CMK (cell line): Measurements from ENCODE around the gene BNC2.

Source experiments
- DNase-seq: peaks from one replicate; pipeline ENCODE4 v3.0.0-alpha.2; 2010; ENCODE audit warnings: low read depth

The BNC2 gene

DNA sequence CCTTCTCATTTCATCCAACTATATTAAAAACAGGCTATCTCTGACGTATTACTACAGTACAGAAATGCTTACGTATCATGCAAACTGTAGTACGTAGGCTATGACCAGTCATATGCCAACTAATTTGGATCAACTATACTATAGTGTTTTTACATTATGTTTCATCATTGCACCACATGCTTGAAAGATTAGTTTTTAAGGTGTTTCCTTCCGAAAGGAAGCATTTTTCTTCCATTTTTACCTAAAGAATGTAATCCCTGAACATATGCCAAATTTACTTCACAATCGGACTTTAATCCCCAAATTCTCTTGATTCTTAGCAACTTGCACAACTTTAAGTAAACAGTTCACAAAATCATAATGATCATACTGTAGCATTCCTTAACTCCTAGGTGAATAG, 153.9 kb downstream of the BNC2 start:
- no peak for DNase-seq

DNA sequence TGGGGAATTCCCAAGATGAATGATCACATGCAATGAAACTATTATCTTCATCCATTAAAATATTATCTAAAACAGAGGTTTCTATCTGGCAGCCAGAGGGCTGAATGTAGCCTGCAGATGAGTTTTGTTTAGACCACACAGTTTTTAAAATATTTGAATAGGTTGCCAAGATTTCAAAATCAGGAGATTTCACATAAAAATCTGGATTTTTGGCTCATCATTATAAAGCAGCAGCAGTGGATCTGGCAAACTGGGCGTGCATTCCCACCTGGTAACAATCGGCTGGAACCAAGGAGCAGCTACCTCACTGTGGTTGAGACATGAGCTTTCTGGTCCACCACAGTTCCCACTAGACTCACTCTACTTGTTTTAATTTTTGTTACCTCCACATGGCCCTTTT, 155.1 kb downstream of the BNC2 start:
- no peak for DNase-seq

DNA sequence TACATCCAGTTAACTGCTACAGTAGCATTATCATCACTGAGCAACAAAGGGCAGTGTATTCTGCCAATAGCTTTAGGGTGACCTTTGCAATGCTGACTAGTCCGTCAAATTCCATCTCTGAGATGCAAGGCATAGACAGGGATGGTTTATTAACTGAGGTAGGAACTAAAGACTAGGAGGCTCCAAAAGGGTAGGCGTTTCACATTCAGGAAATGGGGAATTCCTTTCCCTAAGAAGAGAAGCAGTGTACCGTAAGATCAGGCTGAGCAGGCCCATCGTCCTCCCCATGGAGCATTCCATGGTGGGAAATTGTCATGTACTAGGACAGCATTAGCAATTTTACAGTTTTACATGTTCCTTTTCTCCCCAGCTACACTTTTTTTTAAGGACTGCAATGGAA, 157.7 kb downstream of the BNC2 start:
- no peak for DNase-seq

DNA sequence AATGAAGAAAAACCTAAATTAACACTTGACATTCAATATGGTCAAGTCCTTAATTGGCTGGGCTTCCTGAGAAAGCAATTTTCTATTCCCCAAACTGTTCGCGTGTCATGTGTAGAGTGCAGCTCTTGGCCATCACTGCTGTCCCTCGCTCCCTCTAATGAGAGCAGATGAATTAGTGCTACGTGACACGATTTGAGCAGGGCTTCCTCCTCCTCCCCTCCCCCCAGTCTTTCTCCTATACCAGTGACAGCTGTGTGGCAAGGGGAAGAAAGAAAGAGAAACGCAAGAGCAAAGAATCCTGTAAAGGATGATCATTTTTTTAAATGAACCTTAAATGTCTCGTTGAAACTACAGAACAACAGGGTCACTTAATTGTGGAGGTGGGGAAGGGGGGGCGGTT, 159.6 kb downstream of the BNC2 start:
- DNase-seq: no peak

DNA sequence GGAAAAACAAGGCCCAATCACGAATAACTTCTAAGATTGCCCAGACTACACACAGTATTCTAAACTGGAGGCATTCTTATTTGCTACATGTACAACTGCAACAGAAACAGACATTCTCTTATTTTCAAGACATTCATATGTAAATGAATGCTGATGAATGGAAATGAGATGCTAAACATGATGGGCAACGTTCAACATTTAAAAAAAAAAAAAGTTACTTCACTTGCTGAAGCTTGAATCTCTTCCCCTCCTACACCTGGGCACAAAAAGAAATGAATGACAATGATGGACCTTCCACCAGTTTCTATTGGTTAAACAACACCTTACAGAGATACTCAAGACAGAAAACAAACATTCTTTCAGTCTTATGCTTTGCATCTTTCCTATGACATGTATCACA, 160.5 kb downstream of the BNC2 start:
- DNase-seq: no peak

DNA sequence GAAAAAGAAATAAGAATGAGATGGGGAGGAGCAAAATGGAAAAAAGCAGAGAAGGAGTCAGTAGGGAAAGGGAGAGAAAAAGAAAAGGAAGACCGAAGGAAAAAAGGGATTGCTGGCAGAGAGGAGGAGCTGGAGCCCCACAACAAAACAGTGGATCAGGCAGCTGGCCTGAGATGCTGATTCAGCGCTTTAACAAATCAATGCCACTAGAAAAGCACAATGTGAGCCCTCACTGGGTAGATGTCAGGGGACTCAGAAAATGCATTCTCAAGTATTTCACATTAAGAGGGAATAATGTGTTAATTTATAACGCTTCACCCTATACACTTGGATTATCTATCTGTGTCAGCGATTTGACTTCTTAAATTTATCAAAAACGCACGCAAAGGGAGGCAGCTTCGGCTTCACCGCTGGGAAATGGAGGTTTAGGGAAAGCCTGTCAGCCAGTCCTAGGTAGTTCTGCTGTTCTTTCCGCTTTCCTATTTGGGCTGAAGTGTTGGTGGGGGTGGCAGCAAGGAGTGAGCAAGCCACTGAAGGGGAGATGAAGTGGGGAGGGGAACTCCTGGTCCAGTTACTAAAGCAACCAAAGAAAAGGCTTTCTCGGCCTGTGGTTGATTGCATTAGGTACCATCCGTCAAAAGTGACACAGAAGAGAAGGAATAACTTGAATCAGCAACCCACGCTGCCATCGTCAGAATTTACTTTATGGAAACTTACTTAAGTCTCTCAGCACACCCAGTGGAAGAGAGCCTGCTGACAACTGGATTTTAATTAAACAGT, 161.6 kb downstream of the BNC2 start:
- DNase-seq: no peak

DNA sequence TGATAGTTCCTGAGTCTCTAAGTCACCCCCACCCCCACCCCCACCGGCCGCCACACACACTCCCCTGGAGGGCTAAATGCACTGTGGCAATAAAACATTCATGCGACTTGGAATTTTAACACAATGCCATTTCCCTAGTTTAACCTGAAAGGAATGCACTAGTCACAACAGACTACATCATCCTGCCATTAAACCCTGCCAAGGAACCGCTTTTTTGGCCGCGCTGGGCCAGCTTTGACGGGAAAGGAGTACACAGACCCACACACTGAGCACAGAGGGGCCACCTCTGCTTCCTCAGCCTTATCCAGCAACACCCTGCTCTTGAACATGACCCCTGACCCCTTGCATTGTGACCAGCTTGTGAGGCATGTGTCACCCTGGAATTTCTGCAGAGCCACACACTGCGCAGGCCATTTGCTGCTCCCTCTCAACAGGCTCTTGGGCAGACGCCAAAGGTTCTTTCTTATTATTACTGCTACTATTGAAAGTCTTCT, 165.3 kb downstream of the BNC2 start:
- no peak for DNase-seq

DNA sequence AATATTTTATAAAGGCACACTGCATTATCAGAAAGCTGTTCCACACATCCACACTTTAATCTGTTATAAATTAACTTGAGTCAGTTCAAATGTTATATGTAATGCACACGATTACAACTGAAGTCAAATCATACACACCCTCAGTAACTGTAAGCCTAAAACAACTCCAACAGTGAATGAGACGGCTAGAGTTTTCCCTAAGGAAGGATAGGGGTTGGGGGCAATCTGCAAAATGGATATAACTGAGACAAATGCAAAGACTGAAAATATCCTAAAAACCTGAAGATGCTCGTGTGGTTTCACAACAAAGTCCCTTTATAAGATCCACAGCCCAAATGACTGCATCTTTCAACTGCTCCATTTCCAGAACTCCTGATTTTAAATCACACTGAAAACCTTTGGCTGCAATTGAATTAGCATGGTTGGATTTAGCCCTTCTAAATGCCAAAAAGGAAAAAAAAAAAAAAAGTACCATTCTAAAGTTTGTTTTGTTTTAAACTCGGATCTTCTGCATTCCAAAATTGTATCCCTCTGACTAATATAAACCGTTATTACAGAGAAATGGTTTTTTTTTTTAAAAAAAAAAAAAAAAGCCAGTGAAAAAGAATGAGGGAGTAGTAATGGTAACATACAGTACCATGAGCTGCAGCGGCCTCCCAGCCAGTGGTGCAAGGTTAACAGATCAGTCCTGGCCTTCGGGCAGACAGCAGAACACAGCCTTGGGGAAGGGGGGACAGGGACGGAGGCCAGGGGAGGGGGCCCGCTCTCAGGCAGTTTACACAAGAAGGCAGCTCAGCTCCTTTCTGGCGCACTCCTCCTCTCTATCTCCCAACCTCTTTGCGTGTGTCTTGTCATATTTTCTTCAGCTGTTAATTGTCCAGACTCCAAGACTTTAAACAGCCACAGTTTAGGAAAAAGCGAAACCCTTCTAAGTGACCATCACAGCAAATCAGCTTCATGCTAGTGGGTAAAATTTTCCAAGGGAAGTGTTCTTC, 166.1 kb downstream of the BNC2 start:
- no peak for DNase-seq

DNA sequence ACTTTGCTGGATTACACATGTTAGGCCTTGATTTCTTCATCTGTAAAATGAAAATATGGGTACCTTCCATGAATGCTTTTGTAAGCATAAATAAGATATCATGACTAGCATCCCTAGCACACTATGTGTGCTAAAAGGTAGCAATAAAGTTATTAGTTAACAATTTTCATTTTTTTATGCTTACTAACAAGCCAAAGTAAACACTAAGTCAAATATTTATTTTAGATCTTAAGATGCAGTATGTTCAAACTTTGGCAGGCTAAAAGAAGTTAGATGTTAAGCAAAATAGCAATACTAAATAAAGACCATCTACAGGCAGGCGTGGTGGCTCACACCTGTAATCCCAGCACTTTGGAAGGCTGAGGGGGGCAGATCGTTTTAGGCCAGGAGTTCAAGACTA, 169.1 kb downstream of the BNC2 start:
- DNase-seq: no peak

DNA sequence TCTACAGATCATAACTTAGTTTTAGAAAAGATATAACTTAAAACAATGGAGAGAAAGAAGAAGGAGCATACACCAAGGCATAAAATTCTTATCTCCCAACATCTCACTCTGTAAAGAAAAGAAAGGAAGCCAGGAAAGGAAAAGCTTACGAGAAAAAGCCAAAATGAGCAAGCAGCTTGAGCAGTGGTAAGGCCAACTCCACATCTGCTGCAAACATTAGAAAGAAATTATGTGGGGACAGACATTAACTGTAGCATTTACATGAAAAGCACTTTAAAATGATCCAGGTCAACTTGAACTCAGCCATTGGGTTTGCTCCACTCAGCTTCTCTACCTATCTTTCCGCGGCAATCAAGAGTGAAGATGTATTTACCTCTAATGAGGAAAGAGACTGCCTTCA, 176.9 kb downstream of the BNC2 start:
- DNase-seq: no peak

DNA sequence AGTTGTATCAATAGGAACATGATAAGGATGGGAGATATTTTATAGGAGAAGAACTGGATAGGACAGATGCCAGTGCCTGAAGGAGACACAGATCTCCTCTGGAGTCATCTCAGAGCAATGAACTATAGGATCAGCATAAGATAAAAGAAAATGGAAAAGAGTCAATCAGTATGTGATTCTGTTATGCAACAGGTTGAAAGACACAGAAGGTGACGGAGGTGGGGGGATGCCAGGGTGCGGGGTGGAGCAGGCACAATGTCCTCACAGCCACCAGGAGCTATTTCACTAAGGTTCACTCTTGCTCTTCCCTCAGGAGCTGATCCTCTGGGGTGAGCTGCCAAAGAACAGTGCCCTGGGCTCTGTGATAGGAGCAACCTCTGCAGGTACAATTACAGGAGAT, 179.8 kb downstream of the BNC2 start:
- DNase-seq: no peak

DNA sequence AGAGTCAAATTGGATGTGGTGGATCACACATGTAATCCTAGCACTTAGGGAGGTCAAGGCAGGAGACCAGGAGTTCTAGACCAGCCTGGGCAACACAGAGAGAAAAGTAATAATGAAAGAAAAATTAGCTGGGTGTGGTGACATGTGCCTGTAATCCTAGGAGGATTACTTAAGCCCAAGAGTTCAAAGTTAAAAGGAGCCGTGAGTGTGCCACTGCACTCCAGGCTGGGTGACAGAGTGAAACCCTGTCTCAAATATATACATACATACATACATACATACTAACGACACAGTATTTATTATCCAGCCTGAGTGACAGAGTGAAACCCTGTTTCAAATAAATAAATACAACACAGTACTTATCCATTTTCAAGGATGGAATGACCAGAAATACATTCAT, 180.3 kb downstream of the BNC2 start:
- no peak for DNase-seq

DNA sequence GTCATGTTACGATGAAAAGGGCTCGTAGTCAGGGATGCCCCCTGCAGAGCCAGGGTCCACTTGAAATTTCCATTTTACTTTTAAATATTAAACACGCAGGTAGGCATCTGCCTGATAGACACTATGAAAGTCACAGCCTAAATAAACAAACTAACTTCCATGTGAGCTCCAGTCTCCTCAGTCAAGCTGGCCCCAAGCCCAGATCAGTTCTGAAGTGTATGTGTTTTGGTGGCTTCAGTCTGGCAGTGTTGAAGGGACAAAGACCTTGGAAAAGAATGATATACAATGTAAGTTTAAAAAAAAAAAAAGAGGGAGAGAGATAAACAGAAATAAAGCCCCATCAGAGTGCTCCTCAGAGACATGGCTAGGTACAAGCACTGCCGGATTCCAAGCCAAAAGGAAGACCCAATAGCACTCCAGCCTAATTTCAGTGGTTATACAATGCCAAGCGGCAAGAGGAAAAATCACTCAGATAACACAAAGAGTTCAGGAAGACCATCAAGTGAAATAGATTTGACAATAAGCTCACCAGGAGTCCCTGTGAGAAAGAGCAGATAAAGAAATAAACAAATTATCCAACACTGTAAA, 181.0 kb downstream of the BNC2 start:
- DNase-seq: no peak

DNA sequence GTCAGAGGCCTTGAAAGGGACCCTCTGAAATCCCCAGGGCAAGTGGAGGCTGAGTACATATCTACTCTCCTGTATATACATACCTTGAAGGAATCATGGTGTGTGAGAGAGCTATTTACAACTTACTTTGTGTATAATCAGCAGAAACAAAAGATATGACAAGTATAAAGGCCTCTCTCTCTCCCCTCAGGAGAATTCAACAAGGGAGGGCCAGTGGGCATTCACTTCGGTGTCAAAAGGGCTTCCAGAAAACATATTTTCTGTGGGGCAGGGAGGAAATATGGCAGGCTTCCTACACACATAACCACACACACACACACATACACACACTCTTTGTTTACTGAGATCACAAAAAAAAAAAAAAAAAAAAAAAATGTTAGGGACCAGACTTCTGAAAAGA, 181.7 kb downstream of the BNC2 start:
- no peak for DNase-seq

DNA sequence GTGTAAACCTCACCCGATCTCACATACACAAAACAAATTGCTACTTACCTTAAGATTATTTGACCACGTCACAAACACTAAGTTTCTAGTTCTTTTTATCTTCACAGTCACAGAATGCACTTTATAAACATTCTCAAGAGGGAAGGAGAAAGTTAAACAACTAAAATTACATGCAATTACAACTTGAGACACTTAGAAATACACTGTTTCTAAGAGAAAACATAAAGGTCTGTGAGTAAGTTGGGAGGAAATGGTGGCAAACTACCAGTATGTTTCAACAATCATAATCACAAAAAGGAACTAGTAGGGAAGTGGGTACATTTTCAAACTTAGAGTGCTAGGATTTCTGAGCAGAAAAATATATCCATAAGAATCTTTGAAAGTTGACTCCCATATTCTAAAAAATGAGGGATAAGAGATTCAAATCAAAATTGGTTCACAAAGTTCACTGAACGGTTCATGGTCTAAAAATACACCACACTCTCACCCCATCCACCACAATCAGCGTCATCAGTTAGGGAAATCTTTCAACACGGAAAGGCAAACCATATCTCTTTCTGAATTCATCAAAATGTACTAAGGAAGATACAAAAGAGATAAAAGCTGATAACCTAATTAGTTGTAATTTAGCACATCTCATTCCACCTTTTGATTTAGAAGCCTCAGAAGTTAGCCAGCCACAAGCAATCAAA, 182.6 kb downstream of the BNC2 start:
- no peak for DNase-seq

DNA sequence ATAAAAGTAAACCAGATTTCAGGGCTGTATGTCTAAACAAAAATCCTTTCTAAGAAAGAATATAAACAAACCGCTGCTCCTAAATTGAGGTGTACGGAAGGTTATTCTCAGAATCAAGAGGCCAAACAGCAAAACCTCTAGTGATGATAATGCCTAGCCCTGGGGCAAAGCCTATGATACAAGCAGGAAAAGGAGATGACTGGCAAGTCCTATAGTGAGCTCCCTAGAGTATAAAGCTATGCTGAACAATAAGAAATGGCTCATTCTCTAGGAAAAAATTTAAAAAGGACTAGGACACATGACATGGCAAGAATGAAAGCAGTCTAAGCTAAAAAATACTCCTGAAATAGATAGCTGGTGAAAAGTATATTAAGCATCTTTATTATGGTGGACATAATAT, 187.1 kb downstream of the BNC2 start:
- no peak for DNase-seq

DNA sequence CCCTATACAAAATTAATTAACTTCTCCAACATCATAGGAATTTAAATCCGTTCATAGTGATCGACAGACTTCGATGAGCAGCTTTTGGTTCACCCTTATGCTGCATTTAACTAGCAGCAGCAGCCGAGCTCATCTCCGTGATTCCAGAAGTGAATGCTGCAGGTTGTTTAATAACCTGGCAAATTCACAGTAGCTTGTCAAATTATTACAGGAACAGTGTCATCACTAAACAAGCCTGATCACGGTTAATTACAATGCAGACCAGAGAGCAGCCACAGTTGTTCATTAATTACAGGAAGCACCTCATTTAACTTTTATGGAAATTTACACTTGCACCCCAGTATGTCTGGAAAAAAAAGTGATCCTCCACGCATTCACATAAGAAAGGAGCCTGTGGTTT, 188.2 kb downstream of the BNC2 start:
- DNase-seq: no peak

DNA sequence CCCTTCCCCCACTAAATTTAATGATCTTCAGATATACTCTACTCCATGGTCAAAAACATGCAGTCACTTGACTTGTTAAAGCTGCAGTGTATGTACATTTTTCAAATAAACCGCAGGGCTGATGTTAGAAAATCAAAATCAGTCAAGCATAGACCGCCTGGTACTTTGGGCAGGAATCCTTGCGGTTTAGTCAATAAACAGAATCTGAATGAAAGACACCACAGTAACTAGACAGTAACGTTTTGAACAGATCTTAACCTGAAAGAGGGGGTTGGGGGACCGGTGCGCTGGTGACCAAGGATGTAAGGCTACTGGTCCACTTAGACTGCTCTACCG, 188.8 kb downstream of the BNC2 start:
- no peak for DNase-seq

DNA sequence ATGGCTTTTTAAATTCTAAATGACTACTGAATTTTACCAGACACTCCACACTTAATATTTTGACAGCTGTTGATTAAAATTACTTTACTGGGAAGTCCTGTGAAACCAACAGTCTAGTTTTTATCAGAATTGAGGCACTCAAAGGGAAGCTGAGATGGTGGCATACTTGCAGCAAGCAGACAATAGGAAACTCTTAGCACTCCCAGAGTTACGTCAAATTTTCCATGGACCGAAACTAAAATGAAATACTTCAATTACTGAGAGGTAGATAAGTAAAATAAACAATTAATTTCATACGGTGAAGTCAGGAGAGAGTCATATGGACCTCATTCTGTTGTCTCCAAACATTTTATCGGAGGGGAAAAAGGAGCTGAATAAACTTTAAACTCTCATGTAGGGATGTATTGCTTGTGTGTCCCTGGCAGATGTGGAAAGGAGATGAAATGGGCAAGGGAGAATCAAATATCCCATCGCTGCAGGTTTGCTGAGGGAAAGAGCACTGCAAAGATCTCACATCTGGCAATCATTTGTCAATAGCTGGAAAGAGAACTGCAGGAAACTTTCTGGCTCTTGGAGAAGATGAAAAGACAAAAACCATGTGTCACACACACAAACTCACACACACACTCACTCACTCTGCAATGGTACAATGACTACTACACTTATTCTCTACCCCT, 189.4 kb downstream of the BNC2 start:
- DNase-seq: no peak

DNA sequence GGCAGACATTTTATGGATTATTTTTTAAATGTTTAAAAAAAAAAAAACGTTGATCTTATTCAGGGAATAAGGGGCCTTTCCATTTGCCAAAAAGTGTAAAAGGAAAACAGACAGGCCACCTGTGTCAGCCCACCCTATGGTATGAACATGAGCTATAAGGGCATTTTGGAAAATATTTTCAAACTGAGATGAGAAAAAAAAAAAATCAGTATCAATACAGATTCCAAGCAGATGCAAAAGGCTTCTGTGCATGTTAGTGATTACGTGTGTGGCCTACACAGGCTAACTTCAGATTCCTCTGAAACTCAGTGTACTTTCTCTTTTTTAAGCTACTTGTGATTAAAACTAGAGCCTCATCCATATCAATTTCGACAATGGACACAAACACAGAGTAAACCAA, 189.9 kb downstream of the BNC2 start:
- DNase-seq: no peak

DNA sequence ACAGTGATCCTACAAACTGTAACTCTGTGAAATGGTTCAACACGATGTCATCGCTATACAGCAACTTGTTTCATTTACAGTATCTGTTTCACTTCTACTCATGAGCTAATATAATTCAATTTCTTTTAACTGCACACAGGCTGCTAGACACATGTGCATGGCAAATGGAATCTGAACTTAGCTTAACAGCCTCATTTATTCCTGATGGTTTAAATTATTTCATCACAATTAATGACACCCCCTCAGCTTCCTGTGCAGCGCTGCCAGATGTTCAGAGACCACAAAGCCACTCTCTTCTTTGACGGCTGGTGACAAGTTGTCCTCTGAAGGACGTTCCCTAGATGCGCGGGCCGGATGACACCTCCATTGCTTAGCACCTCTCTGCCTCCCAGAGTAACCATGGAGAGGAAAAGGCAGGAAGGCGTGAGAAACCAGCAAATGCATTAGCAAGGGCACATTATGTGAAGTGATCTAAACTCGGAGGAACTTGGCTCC, 191.1 kb downstream of the BNC2 start:
- no peak for DNase-seq

DNA sequence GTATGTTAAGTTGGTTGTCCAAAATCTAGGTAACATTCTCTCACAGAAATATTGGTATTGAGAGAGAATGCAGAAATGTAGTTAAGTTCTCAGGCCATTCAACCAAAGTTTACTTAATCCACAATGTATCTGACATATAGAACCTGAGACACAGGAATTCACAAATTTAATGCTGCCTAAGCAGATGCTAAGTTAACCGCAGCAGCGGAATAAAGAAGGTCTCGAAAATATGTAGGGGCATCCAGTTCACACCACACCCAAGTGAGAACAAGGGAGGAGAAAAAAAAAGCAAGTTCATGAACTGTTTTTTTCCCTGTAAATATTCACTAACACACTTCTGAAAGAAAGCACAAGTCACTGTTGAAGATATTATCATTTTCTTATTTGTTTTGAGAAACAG, 194.0 kb downstream of the BNC2 start:
- no peak for DNase-seq
